ENCODE data around the gene ALDH4A1.

DNA sequence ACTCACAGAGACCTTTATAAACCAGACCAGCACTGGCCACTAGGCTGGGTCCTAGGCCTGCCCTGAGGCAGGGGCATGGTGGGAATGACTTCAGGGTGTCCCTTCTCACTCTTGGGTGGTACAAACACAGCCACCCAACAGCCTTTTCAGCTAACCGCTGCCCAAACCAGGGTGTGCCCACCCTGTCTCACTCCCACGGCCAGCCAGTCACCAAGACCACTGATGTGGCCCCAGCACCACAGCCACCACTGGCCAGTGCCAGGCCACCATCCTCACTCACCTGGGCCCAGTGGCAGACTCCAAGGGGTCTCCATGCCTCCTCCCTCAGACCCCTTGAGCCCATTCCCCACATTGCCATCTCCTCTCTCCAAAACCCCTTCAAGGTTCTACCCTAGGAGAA, 70.7 kb downstream of the ALDH4A1 start:
- TF ChIP-seq, protein P1, sequence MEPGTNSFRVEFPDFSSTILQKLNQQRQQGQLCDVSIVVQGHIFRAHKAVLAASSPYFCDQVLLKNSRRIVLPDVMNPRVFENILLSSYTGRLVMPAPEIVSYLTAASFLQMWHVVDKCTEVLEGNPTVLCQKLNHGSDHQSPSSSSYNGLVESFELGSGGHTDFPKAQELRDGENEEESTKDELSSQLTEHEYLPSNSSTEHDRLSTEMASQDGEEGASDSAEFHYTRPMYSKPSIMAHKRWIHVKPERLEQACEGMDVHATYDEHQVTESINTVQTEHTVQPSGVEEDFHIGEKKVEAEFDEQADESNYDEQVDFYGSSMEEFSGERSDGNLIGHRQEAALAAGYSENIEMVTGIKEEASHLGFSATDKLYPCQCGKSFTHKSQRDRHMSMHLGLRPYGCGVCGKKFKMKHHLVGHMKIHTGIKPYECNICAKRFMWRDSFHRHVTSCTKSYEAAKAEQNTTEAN (CRISPR knock-in tag; IDR thresholded peaks at IDR 0.05), result no peak
- TF ChIP-seq, protein P2, sequence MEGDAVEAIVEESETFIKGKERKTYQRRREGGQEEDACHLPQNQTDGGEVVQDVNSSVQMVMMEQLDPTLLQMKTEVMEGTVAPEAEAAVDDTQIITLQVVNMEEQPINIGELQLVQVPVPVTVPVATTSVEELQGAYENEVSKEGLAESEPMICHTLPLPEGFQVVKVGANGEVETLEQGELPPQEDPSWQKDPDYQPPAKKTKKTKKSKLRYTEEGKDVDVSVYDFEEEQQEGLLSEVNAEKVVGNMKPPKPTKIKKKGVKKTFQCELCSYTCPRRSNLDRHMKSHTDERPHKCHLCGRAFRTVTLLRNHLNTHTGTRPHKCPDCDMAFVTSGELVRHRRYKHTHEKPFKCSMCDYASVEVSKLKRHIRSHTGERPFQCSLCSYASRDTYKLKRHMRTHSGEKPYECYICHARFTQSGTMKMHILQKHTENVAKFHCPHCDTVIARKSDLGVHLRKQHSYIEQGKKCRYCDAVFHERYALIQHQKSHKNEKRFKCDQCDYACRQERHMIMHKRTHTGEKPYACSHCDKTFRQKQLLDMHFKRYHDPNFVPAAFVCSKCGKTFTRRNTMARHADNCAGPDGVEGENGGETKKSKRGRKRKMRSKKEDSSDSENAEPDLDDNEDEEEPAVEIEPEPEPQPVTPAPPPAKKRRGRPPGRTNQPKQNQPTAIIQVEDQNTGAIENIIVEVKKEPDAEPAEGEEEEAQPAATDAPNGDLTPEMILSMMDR (IDR thresholded peaks at IDR 0.05 in 2 of 3, conservative IDR thresholded peaks at IDR 0.05 in 1 of 3; ENCODE audit: insufficient read depth in 2 of 3, low read depth in 1 of 3, low read length in 3 of 3), result no peak
- no peak for TF ChIP-seq POLR2AphosphoS5 (IDR thresholded peaks at IDR 0.05; ENCODE audit: control insufficient read depth, insufficient read depth, low read depth, low read length)
- TF ChIP-seq KAT8 (IDR thresholded peaks at IDR 0.05; ENCODE audit: low read depth), result no peak
- TF ChIP-seq SRSF7 (optimal IDR thresholded peaks at IDR 0.05; ENCODE audit: low read depth, low read length), result no peak
- no peak for TF ChIP-seq GATA2 (CRISPR knock-in tag; IDR thresholded peaks at IDR 0.05)
- TF ChIP-seq, protein P3, sequence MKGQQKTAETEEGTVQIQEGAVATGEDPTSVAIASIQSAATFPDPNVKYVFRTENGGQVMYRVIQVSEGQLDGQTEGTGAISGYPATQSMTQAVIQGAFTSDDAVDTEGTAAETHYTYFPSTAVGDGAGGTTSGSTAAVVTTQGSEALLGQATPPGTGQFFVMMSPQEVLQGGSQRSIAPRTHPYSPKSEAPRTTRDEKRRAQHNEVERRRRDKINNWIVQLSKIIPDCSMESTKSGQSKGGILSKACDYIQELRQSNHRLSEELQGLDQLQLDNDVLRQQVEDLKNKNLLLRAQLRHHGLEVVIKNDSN (CRISPR knock-in tag; IDR thresholded peaks at IDR 0.05), result no peak
- no peak for TF ChIP-seq ZNF121 (CRISPR knock-in tag; conservative IDR thresholded peaks at IDR 0.05)
- TF ChIP-seq, protein P4, sequence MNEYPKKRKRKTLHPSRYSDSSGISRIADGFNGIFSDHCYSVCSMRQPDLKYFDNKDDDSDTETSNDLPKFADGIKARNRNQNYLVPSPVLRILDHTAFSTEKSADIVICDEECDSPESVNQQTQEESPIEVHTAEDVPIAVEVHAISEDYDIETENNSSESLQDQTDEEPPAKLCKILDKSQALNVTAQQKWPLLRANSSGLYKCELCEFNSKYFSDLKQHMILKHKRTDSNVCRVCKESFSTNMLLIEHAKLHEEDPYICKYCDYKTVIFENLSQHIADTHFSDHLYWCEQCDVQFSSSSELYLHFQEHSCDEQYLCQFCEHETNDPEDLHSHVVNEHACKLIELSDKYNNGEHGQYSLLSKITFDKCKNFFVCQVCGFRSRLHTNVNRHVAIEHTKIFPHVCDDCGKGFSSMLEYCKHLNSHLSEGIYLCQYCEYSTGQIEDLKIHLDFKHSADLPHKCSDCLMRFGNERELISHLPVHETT (CRISPR knock-in tag; conservative IDR thresholded peaks at IDR 0.05 in 1 of 2, IDR thresholded peaks at IDR 0.05 in 1 of 2), result no peak
- no peak for TF ChIP-seq CBX8 (IDR thresholded peaks at IDR 0.05; ENCODE audit: borderline replicate concordance, extremely low read depth, low read depth, low read length, poor library complexity, severe bottlenecking)
